HG02973 (cell line): Measurements from ENCODE around the gene SERPING1.
"Not testable (repeated sequence)": the region's sequence is repeated elsewhere in the genome, so short reads cannot be mapped to it uniquely, and the experiment has no call there.

ENCODE experiments used
- ATAC-seq: cut with Tn5 transposase; IDR thresholded peaks from one replicate; pipeline ENCODE4 v1.9.1; 2021; ENCODE audit warnings: moderate library complexity; ENCODE audit not compliant: unreplicated experiment

Gene SERPING1

GRCh38 chr11:57652230-57652629 lies 54.7 kb downstream of the SERPING1 start:
- not testable (repeated sequence) for ATAC-seq

- no peak for ATAC-seq
Observed at GRCh38 chr11:57652662-57653061, 55.2 kb downstream of the SERPING1 start.

- ATAC-seq: no peak
Observed at GRCh38 chr11:57653163-57653562, 55.7 kb downstream of the SERPING1 start.

GRCh38 chr11:57656885-57657193 lies 59.4 kb downstream of the SERPING1 start:
- ATAC-seq: no peak

- ATAC-seq: peak; percentile 98
Observed at GRCh38 chr11:57657194-57658022, 59.9 kb downstream of the SERPING1 start, which contains the start of gene CLP1. Gene CLP1 (plus strand): TSS chr11:57657762. CDS start chr11:57659477, 1,715 bp downstream.

- no peak for ATAC-seq
Observed at GRCh38 chr11:57658023-57658361, 60.5 kb downstream of the SERPING1 start.

GRCh38 chr11:57659669-57660068 lies 62.2 kb downstream of the SERPING1 start:
- no peak for ATAC-seq

GRCh38 chr11:57662893-57663292 lies 65.4 kb downstream of the SERPING1 start:
- ATAC-seq: no peak

GRCh38 chr11:57663975-57664374 lies 66.5 kb downstream of the SERPING1 start:
- ATAC-seq: no peak
